K562 (cell line): Measurements from ENCODE around the gene CTPS2. TPM values are rescaled to one million over a fixed set of nuclear protein-coding genes. Genes with fewer than 3 reads are reported as not detected.

Source experiments
- BCOR ChIP-seq: fragments of 450-650 bp; IDR thresholded peaks from 2 replicates; pipeline ENCODE4 v1.6.1; 2016
- DIDO1 ChIP-seq: fragments of 450-650 bp; IDR thresholded peaks from 2 replicates; pipeline ENCODE4 v1.6.1; 2016; ENCODE audit warnings: low read depth, missing biosample characterization, missing genetic modification characterization
- ETV6 ChIP-seq, 3 experiments: fragments of 150-350 bp in 1 of 3; sonication (generic) in 1 of 3; formaldehyde crosslinking in 1 of 3; IDR thresholded peaks; 2 replicates each; pipeline versions ENCODE4 v1.6.1 to v1.8.0; 2014 to 2022; ENCODE audit warnings: borderline replicate concordance in 2 of 3, low read depth in 2 of 3, antibody characterized with exemption in 1 of 3, low read length in 1 of 3, mild to moderate bottlenecking in 1 of 3, missing genetic modification reagents in 1 of 3
- GTF2E2 ChIP-seq: fragments of 200-800 bp; sonication (Bioruptor generic); IDR thresholded peaks from 2 replicates; pipeline ENCODE4 v1.6.1; 2016; ENCODE audit warnings: missing genetic modification characterization, missing compliant biosample characterization
- HNRNPK ChIP-seq: fragments of 200-400 bp; formaldehyde crosslinking; IDR thresholded peaks from one replicate; pipeline ENCODE4 v1.6.1; 2018; ENCODE audit warnings: mild to moderate bottlenecking, low read depth, low read length; ENCODE audit not compliant: poor library complexity, severe bottlenecking
- MAZ ChIP-seq, 2 experiments: fragments of 450-650 bp in 1 of 2; sonication (generic) in 1 of 2; formaldehyde crosslinking; IDR thresholded peaks in 1 of 2; conservative IDR thresholded peaks in 1 of 2; 2 replicates each; pipeline versions ENCODE4 v1.4.0 to v1.5.0; 2020; ENCODE audit warnings: mild to moderate bottlenecking in 1 of 2, missing genetic modification reagents in 1 of 2
- NEUROD1 ChIP-seq: fragments of 150-350 bp; IDR thresholded peaks from 2 replicates; pipeline ENCODE4 v1.6.1; 2014; ENCODE audit warnings: borderline replicate concordance, low read length, low read depth; ENCODE audit not compliant: partially characterized antibody
- NR1H2 ChIP-seq: sonication (generic); formaldehyde crosslinking; IDR thresholded peaks from 2 replicates; pipeline ENCODE4 v1.4.0; 2020; ENCODE audit warnings: mild to moderate bottlenecking, missing genetic modification reagents
- POLR2AphosphoS2 ChIP-seq: IDR thresholded peaks from 2 replicates; pipeline ENCODE4 v1.6.1; 2012; ENCODE audit warnings: low read length, improper control_type of control experiment
- RBFOX2 ChIP-seq: fragments of 200-400 bp; formaldehyde crosslinking; IDR thresholded peaks from 2 replicates; pipeline ENCODE4 v1.6.1; 2017; ENCODE audit warnings: low read depth, mild to moderate bottlenecking, low read length, moderate library complexity
- SMAD1 ChIP-seq: fragments of 150-350 bp; IDR thresholded peaks from 2 replicates; pipeline ENCODE4 v1.6.1; 2014; ENCODE audit warnings: low read length, low read depth; ENCODE audit not compliant: partially characterized antibody
- TAF1 ChIP-seq: IDR thresholded peaks from 2 replicates; pipeline ENCODE4 v1.6.1; 2011; ENCODE audit warnings: mild to moderate bottlenecking, low read length, moderate library complexity; ENCODE audit not compliant: insufficient read depth, control insufficient read depth, severe bottlenecking; ENCODE audit errors: extremely low read depth
- ZBED1 ChIP-seq: IDR thresholded peaks from 2 replicates; pipeline ENCODE4 v1.6.1; 2014
- ZBTB12 ChIP-seq: fragments of 250-450 bp; sonication (Bioruptor Pico); IDR thresholded peaks from 2 replicates; pipeline ENCODE4 v1.4.0; 2020
- ZNF174 ChIP-seq: fragments of 250-450 bp; sonication (Bioruptor Pico); IDR thresholded peaks from 2 replicates; pipeline ENCODE4 v1.4.0; 2020; ENCODE audit warnings: mild to moderate bottlenecking
- ZNF175 ChIP-seq: fragments of 200-800 bp; sonication (Bioruptor generic); IDR thresholded peaks from 2 replicates; pipeline ENCODE4 v1.6.1; 2016; ENCODE audit warnings: low read depth, mild to moderate bottlenecking, missing genetic modification characterization, missing compliant biosample characterization
- ZNF3 ChIP-seq: fragments of 250-450 bp; sonication (Bioruptor Pico); IDR thresholded peaks from 2 replicates; pipeline ENCODE4 v1.5.0; 2021; ENCODE audit warnings: mild to moderate bottlenecking, moderate library complexity
- ZNF444 ChIP-seq: fragments of 250-450 bp; sonication (Bioruptor Pico); IDR thresholded peaks from 2 replicates; pipeline ENCODE4 v1.4.0; 2020; ENCODE audit warnings: mild to moderate bottlenecking, moderate library complexity
- ZNF586 ChIP-seq: fragments of 450-650 bp; formaldehyde crosslinking; conservative IDR thresholded peaks from 2 replicates; pipeline ENCODE4 v1.4.0; 2020; ENCODE audit warnings: mild to moderate bottlenecking, moderate library complexity
- polyA plus RNA-seq, 8 experiments: library from polyadenylated mRNA; depleted of rRNA in 4 of 8; stranded (reverse) in 5 of 8; unstranded in 3 of 8; fragments of >200 nt; fragmentation: Nextera tagmentation in 2 of 8; fragmentation: Illumina TruSeq in 1 of 8; extraction: Ambion mirVana in 2 of 8; extraction: Trizol in 1 of 8; gene quantifications; 2 replicates each; pipeline versions ENCODE4 v1.2.1 to v1.2.3, GENCODE V29; 2011 to 2014; ENCODE audit warnings: inconsistent platforms in 1 of 8, missing spikeins in 1 of 8
- total RNA-seq, 7 experiments: library from RNA; depleted of rRNA in 6 of 7; stranded (reverse); fragments of >200 nt in 6 of 7; fragmentation: Illumina TruSeq in 2 of 7; extraction: Trizol in 2 of 7; gene quantifications; 2 replicates each; pipeline versions ENCODE4 v1.2.1 to v1.2.3, GENCODE V29; 2011 to 2021; ENCODE audit warnings: low replicate concordance in 1 of 7
- TF ChIP-seq, protein P1 (sequence below): sonication (generic); formaldehyde crosslinking; IDR thresholded peaks from 2 replicates; pipeline ENCODE4 v1.8.1; 2022; ENCODE audit warnings: missing genetic modification reagents
- TF ChIP-seq, protein P2 (sequence below), 2 experiments: fragments of 450-650 bp; IDR thresholded peaks; 2 replicates each; pipeline ENCODE4 v1.6.1; 2018; ENCODE audit warnings: mild to moderate bottlenecking in 2 of 2, low read depth in 1 of 2; ENCODE audit not compliant: partially characterized antibody in 2 of 2

Gene CTPS2
- total and polyA plus RNA-seq, 9 of the 15 experiments (the other 6 are each of a cell fraction or from before 2014, with no cell fraction given): 5.4 to 19.5 (median 14.1) TPM

DNA sequence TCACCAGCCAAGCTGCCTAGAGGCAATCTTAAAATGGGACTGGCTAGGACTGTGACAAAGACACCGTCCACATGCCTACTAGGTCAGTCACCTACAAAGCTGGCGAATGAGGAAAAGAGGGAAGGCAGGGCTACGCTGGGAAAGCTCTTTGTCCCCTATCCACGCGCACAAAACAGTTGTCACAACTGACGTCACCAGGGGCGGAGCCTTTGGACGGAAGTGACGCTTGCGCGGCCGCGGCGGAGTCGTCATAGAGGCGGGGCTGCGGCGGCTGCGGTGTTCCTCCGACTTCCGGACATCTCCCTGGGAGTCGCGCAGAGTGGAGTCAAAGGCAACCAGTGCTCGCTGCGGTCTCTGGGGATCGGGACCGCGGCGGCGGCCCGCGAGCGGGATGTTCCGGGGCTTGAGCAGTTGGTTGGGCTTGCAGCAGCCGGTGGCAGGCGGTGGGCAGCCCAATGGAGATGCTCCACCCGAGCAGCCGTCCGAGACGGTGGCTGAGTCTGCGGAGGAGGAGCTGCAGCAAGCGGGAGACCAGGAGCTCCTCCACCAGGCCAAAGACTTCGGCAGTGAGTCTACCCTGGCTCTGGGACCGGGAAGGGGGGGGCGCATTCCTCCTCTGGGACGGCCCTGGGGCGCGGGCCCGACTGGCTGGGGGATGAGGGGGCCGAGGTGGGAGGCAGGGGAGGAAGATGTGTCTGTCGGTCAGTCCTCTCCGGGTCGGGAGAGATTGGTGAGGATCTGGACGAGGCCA lies 7.0 kb upstream of the CTPS2 start, which contains the start of gene SYAP1 (continued):
- TF ChIP-seq DIDO1 (tag) (no peak), ZBED1 (peak; percentile 65; the same call in 1 of the 2 replicates), ETV6 (IDR thresholded peaks at IDR 0.05; ENCODE audit: borderline replicate concordance in 1 of 2, low read depth in 2 of 2, low read length in 1 of 2) (0 out of 4 replicates have a peak, but pooled peaks of 1 of the 2 experiments have one; percentile 20), ETV6 (CRISPR knock-in tag; IDR thresholded peaks at IDR 0.05; ENCODE audit: borderline replicate concordance) (no peak), ZNF174 (CRISPR knock-in tag) (no peak), ZNF444 (CRISPR knock-in tag) (no peak), POLR2AphosphoS2 (no peak), NR1H2 (CRISPR knock-in tag) (no peak), BCOR (0 out of 2 replicates have a peak, but pooled peaks have one; percentile 12), GTF2E2 (tag) (no peak), ZBTB12 (CRISPR knock-in tag) (peak; percentile 89), SMAD1 (peak; percentile 69), ZNF586 (CRISPR knock-in tag) (no peak), ZNF175 (CRISPR knock-in tag) (no peak), RBFOX2 (peak; percentile 99), ZNF3 (no peak), NEUROD1 (no peak), TAF1 (peak; percentile 94), MAZ (CRISPR knock-in tag; conservative IDR thresholded peaks at IDR 0.05 in 1 of 2, IDR thresholded peaks at IDR 0.05 in 1 of 2) (peak in 1 of 2 experiments; percentile 24; a peak in 2 of 4 replicates), HNRNPK (no peak)
- TF ChIP-seq, protein P1, sequence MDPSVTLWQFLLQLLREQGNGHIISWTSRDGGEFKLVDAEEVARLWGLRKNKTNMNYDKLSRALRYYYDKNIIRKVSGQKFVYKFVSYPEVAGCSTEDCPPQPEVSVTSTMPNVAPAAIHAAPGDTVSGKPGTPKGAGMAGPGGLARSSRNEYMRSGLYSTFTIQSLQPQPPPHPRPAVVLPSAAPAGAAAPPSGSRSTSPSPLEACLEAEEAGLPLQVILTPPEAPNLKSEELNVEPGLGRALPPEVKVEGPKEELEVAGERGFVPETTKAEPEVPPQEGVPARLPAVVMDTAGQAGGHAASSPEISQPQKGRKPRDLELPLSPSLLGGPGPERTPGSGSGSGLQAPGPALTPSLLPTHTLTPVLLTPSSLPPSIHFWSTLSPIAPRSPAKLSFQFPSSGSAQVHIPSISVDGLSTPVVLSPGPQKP (CRISPR knock-in tag): no peak
- TF ChIP-seq, protein P2, sequence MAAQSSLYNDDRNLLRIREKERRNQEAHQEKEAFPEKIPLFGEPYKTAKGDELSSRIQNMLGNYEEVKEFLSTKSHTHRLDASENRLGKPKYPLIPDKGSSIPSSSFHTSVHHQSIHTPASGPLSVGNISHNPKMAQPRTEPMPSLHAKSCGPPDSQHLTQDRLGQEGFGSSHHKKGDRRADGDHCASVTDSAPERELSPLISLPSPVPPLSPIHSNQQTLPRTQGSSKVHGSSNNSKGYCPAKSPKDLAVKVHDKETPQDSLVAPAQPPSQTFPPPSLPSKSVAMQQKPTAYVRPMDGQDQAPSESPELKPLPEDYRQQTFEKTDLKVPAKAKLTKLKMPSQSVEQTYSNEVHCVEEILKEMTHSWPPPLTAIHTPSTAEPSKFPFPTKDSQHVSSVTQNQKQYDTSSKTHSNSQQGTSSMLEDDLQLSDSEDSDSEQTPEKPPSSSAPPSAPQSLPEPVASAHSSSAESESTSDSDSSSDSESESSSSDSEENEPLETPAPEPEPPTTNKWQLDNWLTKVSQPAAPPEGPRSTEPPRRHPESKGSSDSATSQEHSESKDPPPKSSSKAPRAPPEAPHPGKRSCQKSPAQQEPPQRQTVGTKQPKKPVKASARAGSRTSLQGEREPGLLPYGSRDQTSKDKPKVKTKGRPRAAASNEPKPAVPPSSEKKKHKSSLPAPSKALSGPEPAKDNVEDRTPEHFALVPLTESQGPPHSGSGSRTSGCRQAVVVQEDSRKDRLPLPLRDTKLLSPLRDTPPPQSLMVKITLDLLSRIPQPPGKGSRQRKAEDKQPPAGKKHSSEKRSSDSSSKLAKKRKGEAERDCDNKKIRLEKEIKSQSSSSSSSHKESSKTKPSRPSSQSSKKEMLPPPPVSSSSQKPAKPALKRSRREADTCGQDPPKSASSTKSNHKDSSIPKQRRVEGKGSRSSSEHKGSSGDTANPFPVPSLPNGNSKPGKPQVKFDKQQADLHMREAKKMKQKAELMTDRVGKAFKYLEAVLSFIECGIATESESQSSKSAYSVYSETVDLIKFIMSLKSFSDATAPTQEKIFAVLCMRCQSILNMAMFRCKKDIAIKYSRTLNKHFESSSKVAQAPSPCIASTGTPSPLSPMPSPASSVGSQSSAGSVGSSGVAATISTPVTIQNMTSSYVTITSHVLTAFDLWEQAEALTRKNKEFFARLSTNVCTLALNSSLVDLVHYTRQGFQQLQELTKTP (IDR thresholded peaks at IDR 0.05; ENCODE audit: low read depth in 1 of 2, partially characterized antibody in 2 of 2): peak in 1 of 2 experiments; percentile 26
